Thyroid gland (tissue), 4 donors: ENCODE results near the gene TNNI2.

Experiments used
- POLR2A ChIP-seq, 2 donors: fragments of 450-650 bp; IDR thresholded peaks; one replicate each; pipeline ENCODE4 v1.6.1; 2017; ENCODE audit warnings: antibody characterized with exemption in 2 of 2, mild to moderate bottlenecking in 2 of 2, moderate library complexity in 1 of 2
- TF ChIP-seq, protein P1 (sequence below), 6 experiments: fragments of 200-600 bp in 3 of 6; fragments of 450-650 bp in 3 of 6; sonication (generic) in 3 of 6; IDR thresholded peaks; one replicate each; pipeline ENCODE4 v1.5.1; 2016 to 2019; ENCODE audit warnings: antibody characterized with exemption in 6 of 6, mild to moderate bottlenecking in 2 of 6, inconsistent platforms in 1 of 6, moderate library complexity in 1 of 6

- TF ChIP-seq, protein P1, sequence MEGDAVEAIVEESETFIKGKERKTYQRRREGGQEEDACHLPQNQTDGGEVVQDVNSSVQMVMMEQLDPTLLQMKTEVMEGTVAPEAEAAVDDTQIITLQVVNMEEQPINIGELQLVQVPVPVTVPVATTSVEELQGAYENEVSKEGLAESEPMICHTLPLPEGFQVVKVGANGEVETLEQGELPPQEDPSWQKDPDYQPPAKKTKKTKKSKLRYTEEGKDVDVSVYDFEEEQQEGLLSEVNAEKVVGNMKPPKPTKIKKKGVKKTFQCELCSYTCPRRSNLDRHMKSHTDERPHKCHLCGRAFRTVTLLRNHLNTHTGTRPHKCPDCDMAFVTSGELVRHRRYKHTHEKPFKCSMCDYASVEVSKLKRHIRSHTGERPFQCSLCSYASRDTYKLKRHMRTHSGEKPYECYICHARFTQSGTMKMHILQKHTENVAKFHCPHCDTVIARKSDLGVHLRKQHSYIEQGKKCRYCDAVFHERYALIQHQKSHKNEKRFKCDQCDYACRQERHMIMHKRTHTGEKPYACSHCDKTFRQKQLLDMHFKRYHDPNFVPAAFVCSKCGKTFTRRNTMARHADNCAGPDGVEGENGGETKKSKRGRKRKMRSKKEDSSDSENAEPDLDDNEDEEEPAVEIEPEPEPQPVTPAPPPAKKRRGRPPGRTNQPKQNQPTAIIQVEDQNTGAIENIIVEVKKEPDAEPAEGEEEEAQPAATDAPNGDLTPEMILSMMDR (IDR thresholded peaks at IDR 0.05): peak; percentile 68 to 97 (median 90)
- no peak for TF ChIP-seq POLR2A (IDR thresholded peaks at IDR 0.05)
Measured at GRCh38 chr11:1832211-1832919, 6.4 kb upstream of the TNNI2 start.
